ENCODE data around the gene VWDE.

- no peak for TF ChIP-seq CTCF (IDR thresholded peaks at IDR 0.05; ENCODE audit: poor library complexity, severe bottlenecking)
- no peak for TF ChIP-seq POLR2AphosphoS5 (IDR thresholded peaks at IDR 0.05)
- no peak for TF ChIP-seq TAF1 (IDR thresholded peaks at IDR 0.05; ENCODE audit: low read depth)
- no peak for TF ChIP-seq EP300 (conservative IDR thresholded peaks at IDR 0.05; ENCODE audit: poor library complexity, severe bottlenecking)
- no peak for TF ChIP-seq EZH2 (IDR thresholded peaks at IDR 0.05; ENCODE audit: borderline replicate concordance, insufficient read depth, low read length, poor library complexity, severe bottlenecking)
- no peak for TF ChIP-seq REST (IDR thresholded peaks at IDR 0.05; ENCODE audit: borderline replicate concordance)
- no peak for TF ChIP-seq RAD21 (conservative IDR thresholded peaks at IDR 0.05)
- TF ChIP-seq SMC3 (conservative IDR thresholded peaks at IDR 0.05; ENCODE audit: poor library complexity), result no peak
- TF ChIP-seq MXI1 (conservative IDR thresholded peaks at IDR 0.05; ENCODE audit: poor library complexity, severe bottlenecking), result no peak
Measured at GRCh38 chr7:12325646-12326045, 78.0 kb downstream of the VWDE start.

Data from neural cell (in vitro differentiated cells).